Uterus (tissue), 2 donors: Measurements from ENCODE around the gene ATP5F1E.

ENCODE experiments used
- POLR2A ChIP-seq, 2 donors: fragments of 450-650 bp; IDR thresholded peaks; one replicate each; pipeline ENCODE4 v1.6.1; 2016; ENCODE audit warnings: antibody characterized with exemption in 2 of 2, mild to moderate bottlenecking in 1 of 2, moderate library complexity in 1 of 2
- TF ChIP-seq, protein P1 (sequence below), 4 experiments: fragments of 200-600 bp in 2 of 4; fragments of 450-650 bp in 2 of 4; sonication (generic) in 2 of 4; IDR thresholded peaks; one replicate each; pipeline ENCODE4 v1.5.1; 2016 to 2019; ENCODE audit warnings: antibody characterized with exemption in 4 of 4, mild to moderate bottlenecking in 2 of 4, moderate library complexity in 1 of 4

DNA sequence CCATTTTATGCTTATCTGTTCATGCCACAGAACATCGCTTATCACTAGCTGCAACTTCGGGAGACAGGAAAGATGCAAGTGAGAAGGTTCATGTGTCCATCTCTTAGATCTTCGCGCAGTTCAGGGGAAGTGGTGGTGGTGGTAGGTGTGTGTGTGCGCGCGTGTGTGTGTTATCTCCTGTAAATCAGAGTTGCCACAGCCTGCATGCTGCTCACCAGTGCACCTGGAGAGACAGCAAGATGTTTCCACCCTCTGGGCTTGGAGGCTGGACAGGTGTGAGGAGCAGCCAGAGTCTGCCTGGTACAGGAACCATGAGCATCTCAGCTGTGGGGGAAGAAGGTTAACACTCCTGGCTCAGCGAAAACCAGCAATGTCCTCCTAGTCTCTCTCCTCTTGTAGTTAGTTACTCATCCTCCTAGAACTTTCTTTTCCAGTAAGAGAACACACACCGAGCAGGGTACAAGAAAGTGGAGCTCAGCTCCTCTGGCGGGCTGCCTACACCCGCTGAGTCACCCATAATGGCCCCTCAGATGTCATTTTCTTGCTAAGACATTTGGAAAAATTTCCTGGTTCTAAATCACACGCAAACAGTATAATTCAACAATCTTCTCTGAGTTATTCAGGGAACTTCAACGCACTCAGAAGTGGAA lies 18.1 kb downstream of the ATP5F1E start:
- TF ChIP-seq, protein P1, sequence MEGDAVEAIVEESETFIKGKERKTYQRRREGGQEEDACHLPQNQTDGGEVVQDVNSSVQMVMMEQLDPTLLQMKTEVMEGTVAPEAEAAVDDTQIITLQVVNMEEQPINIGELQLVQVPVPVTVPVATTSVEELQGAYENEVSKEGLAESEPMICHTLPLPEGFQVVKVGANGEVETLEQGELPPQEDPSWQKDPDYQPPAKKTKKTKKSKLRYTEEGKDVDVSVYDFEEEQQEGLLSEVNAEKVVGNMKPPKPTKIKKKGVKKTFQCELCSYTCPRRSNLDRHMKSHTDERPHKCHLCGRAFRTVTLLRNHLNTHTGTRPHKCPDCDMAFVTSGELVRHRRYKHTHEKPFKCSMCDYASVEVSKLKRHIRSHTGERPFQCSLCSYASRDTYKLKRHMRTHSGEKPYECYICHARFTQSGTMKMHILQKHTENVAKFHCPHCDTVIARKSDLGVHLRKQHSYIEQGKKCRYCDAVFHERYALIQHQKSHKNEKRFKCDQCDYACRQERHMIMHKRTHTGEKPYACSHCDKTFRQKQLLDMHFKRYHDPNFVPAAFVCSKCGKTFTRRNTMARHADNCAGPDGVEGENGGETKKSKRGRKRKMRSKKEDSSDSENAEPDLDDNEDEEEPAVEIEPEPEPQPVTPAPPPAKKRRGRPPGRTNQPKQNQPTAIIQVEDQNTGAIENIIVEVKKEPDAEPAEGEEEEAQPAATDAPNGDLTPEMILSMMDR (IDR thresholded peaks at IDR 0.05) = no peak
- TF ChIP-seq POLR2A (IDR thresholded peaks at IDR 0.05) = no peak
